Measurements from ENCODE around the gene VCPKMT.

Gene VCPKMT

DNA sequence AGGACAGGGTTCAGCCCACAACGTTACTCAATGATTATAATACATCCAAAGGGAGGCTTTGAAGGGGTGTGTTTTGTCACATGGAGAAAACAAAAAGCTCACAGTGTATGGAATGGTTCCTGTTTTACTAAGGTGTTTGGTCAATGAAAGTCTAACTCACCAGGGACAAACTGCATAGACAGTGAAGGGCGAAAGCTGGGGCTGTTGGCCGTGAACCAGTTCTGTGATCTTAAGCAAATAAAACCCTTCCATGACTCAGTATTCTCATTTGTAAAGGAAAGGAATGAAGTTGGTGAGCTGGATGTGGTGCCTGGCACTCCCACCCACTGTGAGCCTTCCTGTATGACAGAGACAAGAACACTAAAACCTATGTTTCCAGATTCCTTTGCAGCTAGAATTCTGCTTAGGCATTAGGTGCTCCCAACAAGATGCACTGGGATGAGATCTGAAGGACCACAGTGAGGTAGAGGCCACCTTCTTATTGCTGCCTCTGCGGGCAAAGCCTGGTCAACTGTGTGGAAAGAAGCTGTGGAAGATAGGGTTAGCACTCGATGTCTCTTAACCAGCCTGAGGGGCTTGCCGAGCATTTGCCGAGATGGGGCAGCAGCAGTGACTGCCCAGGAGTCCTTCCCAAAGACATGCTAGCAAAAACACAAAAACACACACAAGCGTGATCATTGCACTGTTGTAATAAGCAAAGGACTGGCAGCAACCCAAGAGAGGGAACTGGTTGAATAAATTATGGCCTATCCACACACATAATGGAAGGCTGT is 48.5 kb downstream of the VCPKMT start:
- no peak overlapping the region for H3K4me3 ChIP-seq (ENCODE audit: low read length)
- TF ChIP-seq, protein P1, sequence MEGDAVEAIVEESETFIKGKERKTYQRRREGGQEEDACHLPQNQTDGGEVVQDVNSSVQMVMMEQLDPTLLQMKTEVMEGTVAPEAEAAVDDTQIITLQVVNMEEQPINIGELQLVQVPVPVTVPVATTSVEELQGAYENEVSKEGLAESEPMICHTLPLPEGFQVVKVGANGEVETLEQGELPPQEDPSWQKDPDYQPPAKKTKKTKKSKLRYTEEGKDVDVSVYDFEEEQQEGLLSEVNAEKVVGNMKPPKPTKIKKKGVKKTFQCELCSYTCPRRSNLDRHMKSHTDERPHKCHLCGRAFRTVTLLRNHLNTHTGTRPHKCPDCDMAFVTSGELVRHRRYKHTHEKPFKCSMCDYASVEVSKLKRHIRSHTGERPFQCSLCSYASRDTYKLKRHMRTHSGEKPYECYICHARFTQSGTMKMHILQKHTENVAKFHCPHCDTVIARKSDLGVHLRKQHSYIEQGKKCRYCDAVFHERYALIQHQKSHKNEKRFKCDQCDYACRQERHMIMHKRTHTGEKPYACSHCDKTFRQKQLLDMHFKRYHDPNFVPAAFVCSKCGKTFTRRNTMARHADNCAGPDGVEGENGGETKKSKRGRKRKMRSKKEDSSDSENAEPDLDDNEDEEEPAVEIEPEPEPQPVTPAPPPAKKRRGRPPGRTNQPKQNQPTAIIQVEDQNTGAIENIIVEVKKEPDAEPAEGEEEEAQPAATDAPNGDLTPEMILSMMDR (conservative IDR thresholded peaks at IDR 0.05; ENCODE audit: low read depth, low read length) = no peak
- DNase-seq (ENCODE audit: low read depth) = no peak

DNA sequence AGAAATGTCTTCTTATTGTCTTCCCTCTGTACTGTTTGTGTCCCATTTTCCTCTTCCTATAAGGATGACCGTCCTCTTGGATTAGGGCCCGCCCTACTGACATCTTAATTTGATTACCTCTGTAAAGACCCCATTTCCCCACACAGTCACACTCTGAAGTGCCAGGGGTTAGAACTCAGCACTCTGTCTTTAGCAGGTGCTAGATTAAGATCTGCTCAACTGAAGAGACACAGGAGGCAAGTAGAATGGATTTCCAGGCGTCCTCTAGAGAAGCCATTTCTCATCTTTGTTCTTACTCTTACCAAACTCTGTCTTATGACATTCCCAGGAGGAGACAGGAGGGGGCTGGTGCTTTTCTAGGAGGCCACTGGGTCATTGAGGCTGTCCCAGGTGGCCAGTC is 50.8 kb downstream of the VCPKMT start:
- DNase-seq (ENCODE audit: low read depth) = no peak
- no peak overlapping the region for H3K4me3 ChIP-seq (ENCODE audit: low read length)
- TF ChIP-seq, protein P1 (conservative IDR thresholded peaks at IDR 0.05; ENCODE audit: low read depth, low read length) = no peak

DNA sequence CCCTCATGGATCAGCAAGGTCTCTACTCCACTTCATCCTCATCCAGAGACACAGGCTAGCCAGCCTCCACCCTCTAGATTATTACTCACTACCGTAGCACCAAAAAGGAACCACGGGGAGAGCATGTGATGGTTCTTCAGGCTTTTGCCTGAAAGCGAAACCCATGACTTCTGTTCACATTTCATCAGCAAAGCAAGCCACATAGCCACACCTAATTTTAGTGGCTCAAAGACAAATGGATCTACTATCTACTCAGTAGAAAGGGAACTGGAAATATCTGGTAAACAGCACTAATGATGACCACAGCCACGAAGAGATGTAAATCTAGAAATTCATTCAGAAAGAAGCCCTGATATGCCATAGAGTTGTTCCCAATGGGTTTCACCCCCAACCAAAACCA is 51.4 kb downstream of the VCPKMT start:
- no peak for DNase-seq (ENCODE audit: low read depth)
- TF ChIP-seq, protein P1 (conservative IDR thresholded peaks at IDR 0.05; ENCODE audit: low read depth, low read length) = no peak
- no peak overlapping the region for H3K4me3 ChIP-seq (ENCODE audit: low read length)

DNA sequence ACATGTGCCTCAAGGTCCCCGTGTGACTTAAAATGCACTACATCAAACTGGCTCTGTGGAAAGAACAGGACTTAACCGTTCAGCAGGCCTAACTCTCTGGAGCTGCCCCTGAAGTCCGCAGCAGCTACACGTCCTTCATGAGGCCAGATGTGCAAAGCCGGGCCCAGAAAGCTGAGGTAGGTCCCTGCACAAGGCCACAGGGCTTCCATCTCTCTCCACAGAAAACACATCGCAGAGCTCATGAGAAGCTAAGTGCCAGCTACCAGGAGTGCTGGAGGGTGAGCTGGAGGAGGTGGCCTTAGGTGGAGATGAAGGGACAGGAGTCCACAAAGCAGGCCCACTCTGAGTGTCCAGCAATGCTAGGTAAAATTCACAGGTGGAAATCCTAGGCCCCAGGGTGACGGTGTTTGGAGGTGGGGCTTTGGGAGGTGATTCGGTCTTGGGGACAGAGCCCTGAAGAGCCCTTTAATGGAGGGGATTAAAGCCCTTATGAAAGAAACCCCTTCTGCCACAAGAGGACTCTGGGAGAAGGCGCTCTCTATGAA is 52.4 kb downstream of the VCPKMT start:
- DNase-seq (ENCODE audit: low read depth) = no peak
- H3K4me3 ChIP-seq (ENCODE audit: low read length) = no peak overlapping the region
- TF ChIP-seq, protein P1 (conservative IDR thresholded peaks at IDR 0.05; ENCODE audit: low read depth, low read length) = no peak

DNA sequence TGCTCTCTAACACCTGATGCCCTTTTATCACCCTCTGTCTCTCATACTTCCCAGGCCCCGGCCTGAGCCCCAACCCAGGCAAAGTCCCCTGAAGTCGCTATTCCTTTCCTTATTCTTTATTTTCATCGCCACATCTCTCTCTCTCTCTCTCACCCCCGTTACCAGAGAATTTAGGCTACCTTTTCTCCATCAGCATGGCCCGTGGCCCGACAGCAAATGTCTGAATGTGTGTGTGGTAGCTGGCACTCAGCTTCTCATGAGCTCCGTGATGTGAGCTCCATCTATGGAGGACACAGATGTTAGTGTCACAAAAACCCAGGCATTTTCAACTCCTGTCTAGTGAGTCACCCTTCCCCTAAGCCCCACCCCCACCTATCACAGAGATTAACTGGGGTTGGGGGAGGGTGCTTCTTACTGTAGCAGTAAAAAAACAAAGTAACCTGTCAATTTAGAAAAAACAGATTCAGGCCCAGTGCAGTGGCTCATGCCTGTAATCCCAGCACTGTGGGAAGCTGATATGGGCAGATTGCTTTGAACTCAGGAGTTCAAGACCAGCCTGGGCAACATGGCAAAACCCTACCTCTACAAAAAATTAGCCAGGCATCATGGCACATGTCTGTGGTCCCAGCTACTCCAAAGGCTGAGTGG is 53.8 kb downstream of the VCPKMT start:
- TF ChIP-seq, protein P1 (conservative IDR thresholded peaks at IDR 0.05; ENCODE audit: low read depth, low read length) = no peak
- DNase-seq (ENCODE audit: low read depth) = peak; percentile 84
- no peak overlapping the region for H3K4me3 ChIP-seq (ENCODE audit: low read length)

DNA sequence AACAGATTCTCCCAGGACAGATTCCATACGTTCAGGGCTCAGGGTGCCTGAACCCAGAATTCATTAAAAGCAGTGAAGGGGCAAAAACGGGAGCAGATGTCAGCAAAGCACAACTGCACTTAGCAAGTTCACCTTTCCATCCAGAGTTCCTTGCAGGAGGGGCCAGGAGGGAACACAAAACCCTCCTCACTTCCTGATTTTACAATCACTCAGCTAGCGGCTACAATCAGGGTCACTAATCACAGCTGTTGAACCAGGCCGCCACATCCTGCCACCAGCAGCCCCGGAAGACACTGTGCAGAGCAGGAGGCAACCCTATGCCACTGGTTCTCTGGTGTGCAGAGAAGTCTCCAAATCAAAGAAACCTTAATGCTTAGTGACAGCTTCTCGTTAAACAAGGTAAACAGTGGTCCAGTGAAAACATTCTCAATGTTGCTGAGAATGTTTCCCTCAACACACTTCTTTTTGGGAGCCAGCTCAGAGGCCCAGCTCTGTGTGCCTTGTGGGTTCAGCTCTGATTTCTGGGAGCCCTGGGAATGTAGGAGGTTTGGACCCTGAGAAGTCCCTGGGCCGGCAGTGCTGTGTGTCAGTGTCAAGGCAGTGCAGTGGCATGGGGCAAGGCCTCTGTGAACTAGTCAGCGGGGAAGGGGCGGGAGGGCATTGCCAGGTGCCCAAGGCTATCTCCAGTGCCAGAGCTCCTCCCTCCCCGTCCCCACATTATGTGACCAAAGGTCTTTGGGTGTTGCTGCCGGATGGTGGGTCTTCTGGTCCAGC is 54.5 kb downstream of the VCPKMT start:
- TF ChIP-seq, protein P1 (conservative IDR thresholded peaks at IDR 0.05; ENCODE audit: low read depth, low read length) = no peak
- no peak overlapping the region for H3K4me3 ChIP-seq (ENCODE audit: low read length)
- no peak for DNase-seq (ENCODE audit: low read depth)
